Smooth muscle cell (in vitro differentiated cells): ENCODE measurements around the gene ASCC3. TPM values are rescaled to one million over a fixed set of nuclear protein-coding genes. Genes with fewer than 3 reads are reported as not detected.
A peak's percentile ranks its signal among the peaks of the same experiment; 100 is the strongest.

Experiments
- DNase-seq: peaks from one replicate; lab custom pipeline; 2025; ENCODE audit not compliant: unreplicated experiment; lab: John Stamatoyannopoulos, UW
- H2AFZ ChIP-seq: fragments of 200-600 bp; sonication (generic); 2 replicates; pipeline ENCODE4 v1.6.0; 2016; ENCODE audit warnings: antibody characterized with exemption, low read depth, mild to moderate bottlenecking
- H3F3A ChIP-seq: fragments of 200-600 bp; sonication (generic); 2 replicates; pipeline ENCODE4 v1.6.0; 2017; ENCODE audit warnings: antibody characterized with exemption, low read depth
- H3K27ac ChIP-seq: fragments of 200-600 bp; sonication (generic); 2 replicates; pipeline ENCODE4 v1.5.1; 2016; ENCODE audit warnings: low read depth, mild to moderate bottlenecking
- H3K27me3 ChIP-seq: fragments of 200-600 bp; sonication (generic); 2 replicates; pipeline ENCODE4 v1.6.1; 2016; ENCODE audit warnings: low read depth, mild to moderate bottlenecking
- H3K36me3 ChIP-seq: fragments of 200-600 bp; sonication (generic); 2 replicates; pipeline ENCODE4 v1.5.1; 2016; ENCODE audit warnings: low read depth
- H3K4me1 ChIP-seq: fragments of 200-600 bp; sonication (generic); 2 replicates; pipeline ENCODE4 v1.5.1; 2016; ENCODE audit warnings: low read depth
- H3K4me2 ChIP-seq: fragments of 200-600 bp; sonication (generic); 2 replicates; pipeline ENCODE4 v1.6.0; 2016; ENCODE audit warnings: mild to moderate bottlenecking
- H3K4me3 ChIP-seq: fragments of 200-600 bp; sonication (generic); 2 replicates; pipeline ENCODE4 v1.5.1; 2016; ENCODE audit warnings: mild to moderate bottlenecking
- H3K79me2 ChIP-seq: fragments of 200-600 bp; sonication (generic); 2 replicates; pipeline ENCODE4 v1.6.0; 2016; ENCODE audit warnings: low read depth, mild to moderate bottlenecking
- H3K9ac ChIP-seq: fragments of 200-600 bp; sonication (generic); 2 replicates; pipeline ENCODE4 v1.6.0; 2016; ENCODE audit warnings: low read depth
- H3K9me3 ChIP-seq: fragments of 200-600 bp; sonication (generic); replicated peaks from 2 replicates; pipeline ENCODE4 v1.5.1; 2016; ENCODE audit warnings: low read depth
- H4K20me1 ChIP-seq: fragments of 200-600 bp; sonication (generic); 2 replicates; pipeline ENCODE4 v1.6.0; 2016; ENCODE audit warnings: low read depth
- CTCF ChIP-seq: fragments of 200-600 bp; sonication (generic); IDR thresholded peaks from 2 replicates; pipeline ENCODE4 v1.5.1; 2017; ENCODE audit warnings: borderline replicate concordance, mild to moderate bottlenecking, antibody characterized with exemption; ENCODE audit not compliant: insufficient read depth, poor library complexity, severe bottlenecking
- WGBS: methylation state at CpG from one replicate; pipeline ENCODE4 v1.1.7; 2016; ENCODE audit warnings: low lambda C conversion rate; 5-methylcytosine and 5-hydroxymethylcytosine counted together
- polyA plus RNA-seq: library from polyadenylated mRNA; unstranded; fragments of >200 nt; fragmentation: Nextera tagmentation; extraction: Ambion mirVana; gene quantifications from 2 replicates; pipeline ENCODE4 v1.2.1, GENCODE V29; 2016
- total RNA-seq: library from RNA; depleted of rRNA; stranded (reverse); fragments of >200 nt; gene quantifications from 2 replicates; pipeline ENCODE4 v1.2.3, GENCODE V29; 2014

The ASCC3 gene
- total and polyA plus RNA-seq, 2 experiments from 2014 or later: 59.0 to 116 TPM

DNA sequence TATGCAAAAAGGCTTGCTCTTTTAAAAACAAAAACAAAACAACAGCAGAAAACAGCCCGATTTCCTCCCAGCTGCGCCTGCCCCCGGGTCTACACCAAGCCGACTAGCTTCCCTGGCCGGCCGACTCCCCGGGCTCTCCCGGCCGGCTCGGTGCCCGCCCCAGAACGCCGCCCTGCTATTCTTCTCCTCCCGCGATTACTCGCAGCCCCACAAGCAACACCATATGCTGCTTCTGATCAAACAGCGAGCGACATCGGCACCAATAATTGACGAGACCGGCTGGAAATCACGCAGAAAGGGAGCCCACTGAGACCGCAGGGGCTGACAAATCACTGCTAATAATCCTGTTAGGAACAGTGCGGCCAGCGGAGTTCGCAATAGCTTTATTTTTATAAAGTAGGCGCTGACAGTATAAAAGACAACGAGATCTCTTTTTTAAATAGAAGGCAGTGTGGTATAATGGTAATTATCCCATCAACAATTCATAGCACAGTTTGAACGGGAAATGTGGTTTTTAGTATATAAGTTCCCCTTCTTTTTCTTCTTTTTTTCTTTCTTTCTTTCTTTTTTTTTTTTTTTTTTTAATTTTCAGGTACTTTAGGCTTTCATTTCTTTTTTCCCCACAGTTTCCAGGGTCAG lies 419.7 kb downstream of the ASCC3 start:
- DNase-seq: no peak
- H3K36me3 ChIP-seq: no peaks in the 10 kb centered on the region
- H3F3A ChIP-seq: no peaks in the 10 kb centered on the region
- peaks cover 100% of the 10 kb centered on the region for H3K27me3 ChIP-seq
- no peak overlapping the region for H2AFZ ChIP-seq
- no peaks in the 10 kb centered on the region for H3K79me2 ChIP-seq
- H3K9ac ChIP-seq: no peak overlapping the region
- no peak overlapping the region for H3K4me3 ChIP-seq
- H3K4me1 ChIP-seq: peaks cover 17% of the 10 kb centered on the region
- no peak for TF ChIP-seq CTCF
- no peaks in the 10 kb centered on the region for H4K20me1 ChIP-seq
- 2% methylated on average over 29 of the region's 29 CpGs for WGBS
- peak overlapping the region; percentile 53 for H3K4me2 ChIP-seq
- no peaks in the 10 kb centered on the region for H3K9me3 ChIP-seq
- no peak overlapping the region for H3K27ac ChIP-seq

DNA sequence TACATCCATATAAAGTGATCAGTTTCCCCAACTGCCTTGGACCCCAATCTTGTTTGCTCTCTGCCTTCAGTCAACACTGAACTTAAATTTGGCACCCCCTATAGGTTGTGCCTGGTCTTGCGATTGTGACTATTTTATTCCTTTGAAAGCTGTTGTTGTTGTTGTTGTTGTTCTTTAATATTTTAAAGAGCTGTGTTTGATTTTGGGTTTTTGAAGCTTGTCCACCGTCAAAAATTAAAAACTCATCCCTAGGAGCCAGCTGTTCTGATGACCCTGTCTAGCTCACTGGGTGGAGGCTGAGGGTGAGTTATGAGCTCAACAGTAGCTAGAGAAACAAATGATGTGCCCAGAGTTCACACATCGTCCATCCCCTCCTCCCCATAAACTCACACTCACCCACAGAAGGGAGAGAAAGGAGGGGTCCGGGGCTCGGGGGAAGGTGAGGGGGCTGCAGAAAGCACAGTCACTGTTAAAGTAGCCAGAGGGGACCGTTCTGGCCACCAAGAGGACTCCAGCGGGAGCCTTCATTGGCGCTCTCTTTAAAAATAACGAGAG lies 420.4 kb downstream of the ASCC3 start:
- Histone ChIP-seq H3K79me2 (no peaks in the 10 kb centered on the region), H3K4me2 (no peak overlapping the region), H4K20me1 (no peaks in the 10 kb centered on the region), H3F3A (no peaks in the 10 kb centered on the region), H3K27me3 (peaks cover 100% of the 10 kb centered on the region), H3K36me3 (no peaks in the 10 kb centered on the region), H3K9me3 (no peaks in the 10 kb centered on the region), H3K27ac (no peak overlapping the region), H3K4me1 (peaks cover 21% of the 10 kb centered on the region), H2AFZ (no peak overlapping the region), H3K4me3 (no peak overlapping the region), H3K9ac (no peak overlapping the region)
- peak; percentile 48 for TF ChIP-seq CTCF
- 3% methylated on average over 8 of the region's 9 CpGs for WGBS
- no peak for DNase-seq

DNA sequence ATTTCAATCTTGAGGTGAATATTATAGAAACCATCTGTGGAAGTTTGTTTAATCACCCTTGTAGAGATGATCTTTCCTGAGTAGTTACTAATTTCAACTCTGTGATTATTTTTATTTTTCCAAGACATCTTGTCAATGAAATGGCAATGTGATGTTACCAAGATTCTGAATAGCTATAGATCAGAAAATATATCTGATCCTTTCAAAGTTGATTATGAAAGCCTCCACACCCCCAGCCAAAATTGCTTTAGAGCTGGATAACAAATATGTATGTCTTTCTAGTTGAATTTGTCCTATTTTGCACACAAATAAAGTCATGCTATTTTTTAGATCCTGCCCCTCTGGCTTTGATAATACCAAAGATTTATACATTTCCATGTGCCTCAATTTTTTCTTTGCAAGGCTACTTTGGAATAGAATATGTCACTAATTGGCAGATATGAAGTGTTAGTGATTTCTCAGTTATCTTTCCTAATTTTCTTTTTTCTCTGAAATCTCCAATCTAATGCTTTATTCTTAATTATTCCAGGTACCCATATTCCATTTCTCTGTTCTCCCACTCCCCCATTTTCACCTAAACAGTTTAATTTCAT lies 421.4 kb downstream of the ASCC3 start:
- H3K4me2 ChIP-seq: no peak overlapping the region
- H3K27me3 ChIP-seq: peaks cover 100% of the 10 kb centered on the region
- no peaks in the 10 kb centered on the region for H4K20me1 ChIP-seq

More for the DNA sequence above, 421.4 kb downstream of the ASCC3 start:
- Histone ChIP-seq H3K79me2 (no peaks in the 10 kb centered on the region), H3K36me3 (no peaks in the 10 kb centered on the region), H2AFZ (no peak overlapping the region), H3K4me1 (peaks cover 22% of the 10 kb centered on the region), H3F3A (no peaks in the 10 kb centered on the region), H3K9ac (no peak overlapping the region), H3K27ac (no peak overlapping the region), H3K4me3 (no peak overlapping the region), H3K9me3 (no peaks in the 10 kb centered on the region)
- TF ChIP-seq CTCF: no peak
- DNase-seq: no peak
